HCT116 (cell line): Measurements from ENCODE around the gene GOLGA8B.
"Not testable (repeated sequence)": the region's sequence is repeated elsewhere in the genome, so short reads cannot be mapped to it uniquely, and the experiment has no call there.

Experiments
- CEBPB ChIP-seq: IDR thresholded peaks from 2 replicates; pipeline ENCODE4 v1.6.1; 2012; ENCODE audit warnings: low read depth
- EGR1 ChIP-seq: IDR thresholded peaks from 2 replicates; pipeline ENCODE4 v1.6.1; 2012; ENCODE audit warnings: low read depth
- EZH2 ChIP-seq: fragments of 200-600 bp; sonication (generic); IDR thresholded peaks from 2 replicates; pipeline ENCODE4 v1.6.1; 2017; ENCODE audit warnings: antibody characterized with exemption, mixed run types
- POLR2A ChIP-seq: IDR thresholded peaks from 2 replicates; pipeline ENCODE4 v1.7.0; 2011; ENCODE audit warnings: borderline replicate concordance; ENCODE audit not compliant: insufficient read depth, insufficient read length; ENCODE audit errors: extremely low read depth
- POLR2AphosphoS5 ChIP-seq: IDR thresholded peaks from 2 replicates; pipeline ENCODE4 v1.6.1; 2011; ENCODE audit warnings: mild to moderate bottlenecking, low read depth, low read length, moderate library complexity
- RAD21 ChIP-seq: IDR thresholded peaks from 2 replicates; pipeline ENCODE4 v1.6.1; 2012; ENCODE audit warnings: low read depth, mild to moderate bottlenecking
- SP1 ChIP-seq: IDR thresholded peaks from 2 replicates; pipeline ENCODE4 v1.6.1; 2012; ENCODE audit warnings: low read depth
- TCF7L2 ChIP-seq: IDR thresholded peaks from 2 replicates; pipeline ENCODE4 v1.7.0; 2011; ENCODE audit warnings: borderline replicate concordance, inconsistent platforms; ENCODE audit not compliant: insufficient read depth, insufficient read length; ENCODE audit errors: extremely low read depth
- ZNF274 ChIP-seq: fragments of 200-500 bp; sonication (Bioruptor generic); IDR thresholded peaks from 2 replicates; pipeline ENCODE4 v1.6.1; 2014; ENCODE audit warnings: mild to moderate bottlenecking, low read depth, low read length, inconsistent platforms
- TF ChIP-seq, protein P1 (sequence below), 3 experiments: fragments of 200-600 bp in 1 of 3; sonication (generic) in 1 of 3; IDR thresholded peaks in 2 of 3; conservative IDR thresholded peaks in 1 of 3; 2 replicates each; pipeline ENCODE4 v1.5.1; 2012 to 2017; ENCODE audit warnings: low read depth in 2 of 3, low read length in 2 of 3, antibody characterized with exemption in 1 of 3, borderline replicate concordance in 1 of 3, control low read depth in 1 of 3, mild to moderate bottlenecking in 1 of 3, mixed read lengths in 1 of 3, mixed run types in 1 of 3, moderate library complexity in 1 of 3; ENCODE audit not compliant: insufficient read depth in 1 of 3
- TF ChIP-seq, protein P2 (sequence below): IDR thresholded peaks from 2 replicates; pipeline ENCODE4 v1.6.1; 2012; ENCODE audit warnings: low read depth
- TF ChIP-seq, protein P3 (sequence below): IDR thresholded peaks from 2 replicates; pipeline ENCODE4 v1.6.1; 2011; ENCODE audit warnings: mild to moderate bottlenecking, low read length, moderate library complexity; ENCODE audit not compliant: insufficient replicate concordance; ENCODE audit errors: extremely low read depth

DNA sequence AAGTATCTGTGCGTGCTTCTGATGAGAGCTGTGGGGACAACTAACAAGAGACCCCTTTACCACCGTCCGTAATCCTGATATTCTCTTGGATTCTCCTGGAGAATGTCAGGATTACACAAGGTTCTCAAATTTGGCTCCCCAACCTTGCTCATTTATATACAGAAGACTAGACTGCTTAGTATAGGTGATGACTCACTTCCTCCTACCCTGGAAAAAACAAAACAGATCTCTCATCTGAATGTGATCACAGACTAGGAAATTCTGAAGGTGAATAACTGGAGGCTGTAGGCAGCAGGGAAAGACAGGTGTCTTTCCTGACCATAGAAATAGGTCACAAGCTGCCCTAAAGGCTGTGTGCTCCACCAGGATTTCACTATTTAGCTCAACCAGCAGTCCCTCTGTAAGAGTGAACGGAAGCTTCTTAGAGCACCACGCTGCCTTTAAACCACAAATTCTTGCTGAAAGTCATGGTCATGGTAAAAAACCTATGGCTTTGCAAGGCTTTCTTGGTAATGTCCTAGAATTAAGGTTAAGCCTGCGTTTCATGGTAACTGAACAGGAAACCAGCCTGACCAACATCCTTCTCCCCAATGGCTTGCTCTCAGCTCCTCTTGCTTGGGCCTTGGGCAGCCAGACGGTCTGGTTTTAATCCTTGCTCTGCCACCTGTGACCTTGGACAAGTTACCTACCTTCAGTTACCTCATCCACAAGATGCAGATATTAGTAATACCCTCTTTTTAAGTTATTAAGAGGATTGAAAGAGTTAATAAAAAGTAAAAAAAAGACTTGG lies 39.4 kb downstream of the GOLGA8B start:
- TF ChIP-seq, protein P1, sequence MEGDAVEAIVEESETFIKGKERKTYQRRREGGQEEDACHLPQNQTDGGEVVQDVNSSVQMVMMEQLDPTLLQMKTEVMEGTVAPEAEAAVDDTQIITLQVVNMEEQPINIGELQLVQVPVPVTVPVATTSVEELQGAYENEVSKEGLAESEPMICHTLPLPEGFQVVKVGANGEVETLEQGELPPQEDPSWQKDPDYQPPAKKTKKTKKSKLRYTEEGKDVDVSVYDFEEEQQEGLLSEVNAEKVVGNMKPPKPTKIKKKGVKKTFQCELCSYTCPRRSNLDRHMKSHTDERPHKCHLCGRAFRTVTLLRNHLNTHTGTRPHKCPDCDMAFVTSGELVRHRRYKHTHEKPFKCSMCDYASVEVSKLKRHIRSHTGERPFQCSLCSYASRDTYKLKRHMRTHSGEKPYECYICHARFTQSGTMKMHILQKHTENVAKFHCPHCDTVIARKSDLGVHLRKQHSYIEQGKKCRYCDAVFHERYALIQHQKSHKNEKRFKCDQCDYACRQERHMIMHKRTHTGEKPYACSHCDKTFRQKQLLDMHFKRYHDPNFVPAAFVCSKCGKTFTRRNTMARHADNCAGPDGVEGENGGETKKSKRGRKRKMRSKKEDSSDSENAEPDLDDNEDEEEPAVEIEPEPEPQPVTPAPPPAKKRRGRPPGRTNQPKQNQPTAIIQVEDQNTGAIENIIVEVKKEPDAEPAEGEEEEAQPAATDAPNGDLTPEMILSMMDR (IDR thresholded peaks at IDR 0.05 in 2 of 3, conservative IDR thresholded peaks at IDR 0.05 in 1 of 3; ENCODE audit: borderline replicate concordance in 1 of 3, insufficient read depth in 1 of 3, low read depth in 2 of 3, low read length in 2 of 3) = not testable (repeated sequence)
- TF ChIP-seq POLR2A, EZH2, SP1, RAD21, POLR2AphosphoS5, EGR1, ZNF274, CEBPB, TCF7L2: not testable (repeated sequence)
- TF ChIP-seq, protein P2, sequence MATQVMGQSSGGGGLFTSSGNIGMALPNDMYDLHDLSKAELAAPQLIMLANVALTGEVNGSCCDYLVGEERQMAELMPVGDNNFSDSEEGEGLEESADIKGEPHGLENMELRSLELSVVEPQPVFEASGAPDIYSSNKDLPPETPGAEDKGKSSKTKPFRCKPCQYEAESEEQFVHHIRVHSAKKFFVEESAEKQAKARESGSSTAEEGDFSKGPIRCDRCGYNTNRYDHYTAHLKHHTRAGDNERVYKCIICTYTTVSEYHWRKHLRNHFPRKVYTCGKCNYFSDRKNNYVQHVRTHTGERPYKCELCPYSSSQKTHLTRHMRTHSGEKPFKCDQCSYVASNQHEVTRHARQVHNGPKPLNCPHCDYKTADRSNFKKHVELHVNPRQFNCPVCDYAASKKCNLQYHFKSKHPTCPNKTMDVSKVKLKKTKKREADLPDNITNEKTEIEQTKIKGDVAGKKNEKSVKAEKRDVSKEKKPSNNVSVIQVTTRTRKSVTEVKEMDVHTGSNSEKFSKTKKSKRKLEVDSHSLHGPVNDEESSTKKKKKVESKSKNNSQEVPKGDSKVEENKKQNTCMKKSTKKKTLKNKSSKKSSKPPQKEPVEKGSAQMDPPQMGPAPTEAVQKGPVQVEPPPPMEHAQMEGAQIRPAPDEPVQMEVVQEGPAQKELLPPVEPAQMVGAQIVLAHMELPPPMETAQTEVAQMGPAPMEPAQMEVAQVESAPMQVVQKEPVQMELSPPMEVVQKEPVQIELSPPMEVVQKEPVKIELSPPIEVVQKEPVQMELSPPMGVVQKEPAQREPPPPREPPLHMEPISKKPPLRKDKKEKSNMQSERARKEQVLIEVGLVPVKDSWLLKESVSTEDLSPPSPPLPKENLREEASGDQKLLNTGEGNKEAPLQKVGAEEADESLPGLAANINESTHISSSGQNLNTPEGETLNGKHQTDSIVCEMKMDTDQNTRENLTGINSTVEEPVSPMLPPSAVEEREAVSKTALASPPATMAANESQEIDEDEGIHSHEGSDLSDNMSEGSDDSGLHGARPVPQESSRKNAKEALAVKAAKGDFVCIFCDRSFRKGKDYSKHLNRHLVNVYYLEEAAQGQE = not testable (repeated sequence)
- TF ChIP-seq, protein P3, sequence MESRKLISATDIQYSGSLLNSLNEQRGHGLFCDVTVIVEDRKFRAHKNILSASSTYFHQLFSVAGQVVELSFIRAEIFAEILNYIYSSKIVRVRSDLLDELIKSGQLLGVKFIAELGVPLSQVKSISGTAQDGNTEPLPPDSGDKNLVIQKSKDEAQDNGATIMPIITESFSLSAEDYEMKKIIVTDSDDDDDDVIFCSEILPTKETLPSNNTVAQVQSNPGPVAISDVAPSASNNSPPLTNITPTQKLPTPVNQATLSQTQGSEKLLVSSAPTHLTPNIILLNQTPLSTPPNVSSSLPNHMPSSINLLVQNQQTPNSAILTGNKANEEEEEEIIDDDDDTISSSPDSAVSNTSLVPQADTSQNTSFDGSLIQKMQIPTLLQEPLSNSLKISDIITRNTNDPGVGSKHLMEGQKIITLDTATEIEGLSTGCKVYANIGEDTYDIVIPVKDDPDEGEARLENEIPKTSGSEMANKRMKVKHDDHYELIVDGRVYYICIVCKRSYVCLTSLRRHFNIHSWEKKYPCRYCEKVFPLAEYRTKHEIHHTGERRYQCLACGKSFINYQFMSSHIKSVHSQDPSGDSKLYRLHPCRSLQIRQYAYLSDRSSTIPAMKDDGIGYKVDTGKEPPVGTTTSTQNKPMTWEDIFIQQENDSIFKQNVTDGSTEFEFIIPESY = not testable (repeated sequence)
